Sciatic nerve (tissue), 2 donors: Measurements from ENCODE around the gene MPPE1. TPM values are rescaled to one million over a fixed set of nuclear protein-coding genes. Genes with fewer than 3 reads are reported as not detected.

Source experiments
- ATAC-seq: fragments of 200-7000 bp; cut with Tn5 transposase; one replicate; pipeline ENCODE4 v1.9.1; 2020; ENCODE audit warnings: mild to moderate bottlenecking, moderate library complexity
- DNase-seq: peaks from one replicate; pipeline ENCODE4 v3.0.0-alpha.2; 2020; ENCODE audit warnings: low spot score
- intact Hi-C: fragments of 100-400 bp; cut with DNase I; formaldehyde crosslinking; loops from one replicate; pipeline ENCODE4 v1.14.2; 2022
- total RNA-seq: library from RNA; stranded (reverse); fragmentation: NEBNext Ultra II Directional; extraction: Animal tissue kit (Norgen Biotek cat#: 25700); gene quantifications from one replicate; pipeline ENCODE4 v1.2.1, GENCODE V29; 2021
- donor health status: DM: no; HTN: no; CAD: no.
- donor health status: DM: no; HTN: no; CAD: no.

The MPPE1 gene
- total RNA-seq, 1 donor from 2014 or later, result 41.6 TPM

DNA sequence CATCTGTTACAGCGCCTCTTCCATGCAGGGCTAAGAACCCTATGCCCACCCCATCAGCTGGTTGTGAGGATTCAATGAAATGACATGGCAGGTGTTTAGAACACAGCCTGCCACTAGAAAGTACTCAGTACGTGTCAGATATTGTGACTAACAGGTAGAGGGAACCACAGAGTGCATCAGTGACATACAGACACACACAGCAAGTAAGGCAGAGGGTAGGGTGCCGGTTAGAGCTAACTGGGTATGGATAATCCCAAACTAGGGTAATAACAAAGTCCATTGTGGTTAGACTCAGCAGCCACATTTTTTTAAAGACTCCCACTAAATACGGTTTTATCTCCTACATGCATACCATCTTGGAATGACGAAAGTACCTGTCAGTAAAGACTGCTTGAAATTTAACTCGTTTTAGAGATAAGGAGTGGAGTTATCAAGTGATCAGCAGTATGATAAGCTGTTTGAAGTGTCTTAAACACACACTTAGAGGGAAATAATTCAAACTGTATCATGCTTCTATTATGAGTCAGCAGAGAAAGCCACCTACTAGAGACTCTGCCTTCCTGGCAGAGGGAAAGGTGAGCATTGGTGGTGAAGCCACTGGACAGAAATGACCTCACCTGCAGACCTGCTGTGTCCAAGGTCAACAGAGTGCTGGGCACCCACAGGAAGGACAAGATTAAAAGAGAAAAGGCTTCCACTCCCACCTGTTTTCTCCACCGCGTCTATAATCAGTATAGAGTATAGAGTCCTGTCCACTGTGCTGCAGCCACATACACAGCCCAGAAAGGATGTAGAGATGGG, 20.6 kb downstream of the MPPE1 start:
- no peak for ATAC-seq
- intact Hi-C loops, result no loop called here
- no peak for DNase-seq

DNA sequence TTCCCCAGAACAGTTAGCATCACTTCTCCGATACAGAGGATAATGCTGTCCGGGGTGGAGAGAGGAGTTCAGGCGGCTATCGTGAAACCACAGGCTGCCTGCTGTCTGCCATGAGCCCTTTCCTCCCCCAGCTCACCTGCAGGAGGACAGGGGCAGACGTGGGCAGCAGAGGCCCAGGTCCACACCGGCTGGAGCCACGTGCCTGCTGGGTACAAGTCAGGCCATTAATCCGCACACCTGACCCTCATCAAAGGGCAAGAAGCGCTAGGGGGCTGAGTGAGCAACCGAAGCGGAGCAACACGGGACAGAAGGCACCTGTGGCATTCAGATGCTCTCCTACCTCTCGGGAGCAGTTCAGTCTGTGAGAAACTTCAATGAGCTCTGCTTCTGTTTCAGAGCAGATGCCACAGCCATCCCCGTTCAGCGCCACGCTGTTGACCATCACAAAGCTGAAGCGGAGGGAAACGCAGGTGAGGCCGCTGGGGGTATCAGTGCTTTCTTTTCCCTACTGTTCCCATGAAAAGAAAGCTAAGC, 21.5 kb downstream of the MPPE1 start:
- intact Hi-C loops, result no loop called here
- ATAC-seq (no peak), DNase-seq (no peak)

DNA sequence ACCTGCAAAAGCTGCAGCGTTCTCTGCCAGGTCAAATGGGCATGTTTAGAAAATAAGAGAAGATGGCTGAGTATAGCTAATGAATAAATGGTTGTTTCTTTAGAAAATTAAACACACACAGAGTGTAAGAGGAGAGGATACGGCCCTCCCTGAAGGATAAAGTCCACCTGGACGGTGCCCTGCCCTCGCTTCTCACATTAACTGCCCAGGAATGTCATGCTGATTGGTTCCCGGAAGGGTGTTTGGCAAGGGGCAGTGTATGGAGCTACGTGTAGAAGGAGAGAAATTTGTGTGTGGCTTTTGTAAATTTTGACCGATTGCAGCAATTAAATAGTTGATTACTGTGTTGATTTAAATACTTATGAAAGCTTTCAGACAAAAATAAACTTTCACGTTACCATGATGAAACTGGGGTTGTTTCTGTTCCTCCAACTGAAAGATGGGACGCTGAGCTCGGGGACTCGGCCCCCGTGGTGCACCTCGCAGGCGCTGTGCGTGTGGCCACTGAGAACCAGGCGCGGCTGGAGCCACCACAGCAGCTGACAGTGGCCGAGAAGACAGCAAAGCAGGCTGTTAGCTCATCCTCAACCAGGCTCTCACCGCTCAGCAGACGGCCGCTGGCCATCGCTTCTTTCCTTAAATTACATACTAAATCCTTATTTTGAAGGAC, 22.7 kb downstream of the MPPE1 start:
- DNase-seq (no peak), ATAC-seq (peak; percentile 53)
- intact Hi-C loops, result no loop called here

DNA sequence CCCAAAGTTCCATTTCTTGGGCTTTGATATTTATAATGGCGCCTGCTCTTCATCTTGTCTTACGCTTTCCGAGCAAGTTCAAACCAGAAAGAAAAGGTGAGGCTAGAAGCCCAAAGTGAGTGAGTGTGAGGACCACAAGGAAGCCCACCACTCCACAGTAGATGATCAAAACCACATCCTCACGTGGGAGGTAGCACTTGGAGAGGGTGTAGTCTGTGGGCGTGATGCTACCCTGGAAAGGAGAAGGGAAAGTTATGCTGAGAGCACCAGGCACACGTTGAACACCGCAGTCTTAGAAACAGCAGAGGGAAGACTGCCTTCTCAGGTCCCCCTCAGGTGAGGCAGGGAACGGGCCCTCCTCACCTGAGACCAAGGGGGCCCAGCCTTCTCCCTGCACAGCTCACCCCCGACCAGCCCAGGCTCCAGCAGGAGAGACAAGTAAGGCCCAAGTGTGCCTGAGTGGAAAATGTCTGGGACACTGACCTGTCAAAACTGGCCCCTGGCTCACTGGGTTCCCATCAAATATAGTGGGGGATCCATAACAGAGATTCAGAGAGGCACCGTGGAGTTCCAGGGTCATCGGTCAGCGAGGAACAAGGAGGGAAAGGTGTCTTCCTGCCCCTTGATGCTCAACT, 23.6 kb downstream of the MPPE1 start:
- no peak for DNase-seq
- intact Hi-C loops, result no loop called here
- no peak for ATAC-seq

DNA sequence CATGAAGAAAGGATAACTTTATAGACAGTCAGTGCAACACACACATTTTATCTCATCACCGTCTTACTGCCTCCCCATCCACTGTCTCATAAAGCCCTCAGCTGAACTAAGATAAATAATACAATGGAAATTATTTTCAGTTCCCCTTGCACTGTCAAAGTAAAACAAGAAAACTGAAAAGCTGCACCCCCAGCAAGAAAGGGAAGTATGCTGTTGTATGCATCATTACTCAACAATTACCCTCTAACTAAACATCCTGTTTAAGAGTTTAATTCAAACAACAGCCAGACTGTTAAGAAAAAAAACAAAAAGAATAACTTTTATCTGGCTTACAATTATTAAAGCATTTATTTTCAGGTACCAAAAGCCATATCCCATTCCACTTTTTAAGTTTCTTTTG, 25.0 kb downstream of the MPPE1 start:
- intact Hi-C loops, result no loop called here
- DNase-seq (no peak), ATAC-seq (peak; percentile 57)

DNA sequence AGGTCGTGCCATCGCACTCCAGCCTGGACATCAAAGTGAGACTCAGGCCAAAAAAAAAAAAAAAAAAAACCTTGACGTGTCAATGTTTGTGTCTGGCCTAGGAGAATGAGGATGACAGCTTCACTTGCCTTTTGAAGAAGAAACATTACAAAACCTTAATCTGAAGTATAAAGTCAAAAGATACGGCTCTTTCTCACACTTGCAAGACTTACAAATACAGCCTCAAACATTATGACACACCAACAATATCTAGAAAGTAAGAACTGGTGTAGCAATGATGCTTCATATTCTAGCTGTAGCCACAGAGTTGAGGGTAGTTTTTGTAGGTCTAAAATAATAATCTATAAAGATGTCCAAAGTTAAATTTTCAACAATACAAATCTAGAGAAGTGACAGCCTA, 25.5 kb downstream of the MPPE1 start:
- no peak for DNase-seq
- no peak for ATAC-seq
- intact Hi-C loops, result no loop called here

DNA sequence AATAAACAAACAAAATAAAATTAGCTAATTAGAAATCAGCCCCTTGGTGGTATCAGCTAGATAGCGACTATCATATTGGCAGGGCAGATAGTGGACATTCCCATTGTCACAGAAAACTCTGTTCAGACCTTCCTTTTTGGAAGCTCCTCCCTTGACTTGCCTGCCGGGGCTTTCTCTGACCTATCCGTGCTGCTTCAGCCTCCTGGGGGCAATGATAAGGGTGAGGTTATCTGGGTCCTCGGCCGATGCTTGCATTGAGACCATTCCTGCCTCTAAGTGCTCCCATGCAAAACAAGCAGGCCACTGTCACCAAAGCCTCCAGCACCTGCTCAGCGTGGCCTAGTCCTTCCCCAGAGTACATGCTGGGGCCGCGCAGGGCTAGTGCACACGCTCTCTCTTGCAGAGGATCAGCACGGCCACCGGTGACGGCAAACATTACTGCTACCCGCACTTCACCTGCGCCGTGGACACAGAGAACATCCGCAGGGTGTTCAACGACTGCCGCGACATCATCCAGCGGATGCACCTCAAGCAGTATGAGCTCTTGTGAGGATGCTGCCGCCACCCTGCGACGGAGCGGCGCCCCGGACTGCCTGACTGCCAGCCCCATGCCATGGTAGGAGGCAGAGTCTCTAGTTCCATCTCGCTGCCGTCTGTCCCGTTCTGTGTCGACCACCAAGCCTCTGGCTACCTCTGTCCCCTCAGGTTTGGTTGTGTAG, 27.4 kb downstream of the MPPE1 start:
- DNase-seq (no peak), ATAC-seq (no peak)
- intact Hi-C loops, result no loop called here

DNA sequence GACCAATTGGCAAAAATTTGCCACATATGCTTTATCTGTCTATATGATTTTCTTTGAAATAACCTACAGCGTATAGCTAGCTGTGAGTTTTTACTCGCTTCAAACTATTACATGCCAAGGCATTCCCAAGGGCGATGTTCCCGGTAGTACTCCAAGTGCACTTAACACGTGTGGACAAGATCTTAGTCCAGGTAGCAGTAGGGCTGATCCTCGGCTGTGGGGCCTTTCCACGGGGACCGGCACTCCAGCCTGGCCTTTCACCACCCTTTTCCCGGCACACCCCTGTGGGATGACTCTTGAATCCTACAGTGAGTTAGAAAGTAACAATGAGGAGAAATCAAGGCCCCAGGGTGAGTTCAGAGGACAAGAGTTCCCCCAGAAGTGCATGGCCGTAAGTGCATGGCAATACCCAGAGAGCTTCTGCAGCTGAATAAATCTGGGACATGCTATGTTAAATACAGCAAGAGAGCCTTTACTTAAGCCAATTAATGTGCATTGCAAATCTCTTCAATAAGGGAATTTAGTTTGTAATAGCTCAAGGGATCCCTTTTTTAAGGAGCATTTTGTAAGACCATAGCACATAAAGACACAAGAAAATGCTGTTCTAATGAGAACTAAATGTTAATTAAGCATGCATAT, 30.5 kb downstream of the MPPE1 start:
- intact Hi-C loops, result no loop called here
- no peak for DNase-seq
- no peak for ATAC-seq

DNA sequence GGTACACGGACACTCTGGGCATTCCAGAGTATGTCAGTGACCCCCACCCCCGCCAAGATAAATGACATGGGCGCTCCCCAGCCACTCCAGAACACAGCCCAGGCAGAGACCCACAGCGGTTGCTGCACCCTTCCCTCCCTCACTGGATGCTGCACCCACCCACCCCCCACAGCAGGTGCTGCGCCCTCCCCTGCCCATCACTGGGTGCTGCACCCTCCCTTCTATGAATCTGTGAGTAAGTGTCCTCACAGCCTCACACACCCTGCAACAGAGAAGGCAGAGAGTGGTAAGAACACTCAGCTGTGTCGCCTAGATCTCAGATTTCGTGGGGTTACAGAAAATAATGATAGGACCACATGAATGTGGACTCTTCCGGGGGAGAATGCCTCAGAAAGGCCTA, 33.4 kb downstream of the MPPE1 start:
- ATAC-seq (no peak), DNase-seq (no peak)
- intact Hi-C loops, result no loop called here

DNA sequence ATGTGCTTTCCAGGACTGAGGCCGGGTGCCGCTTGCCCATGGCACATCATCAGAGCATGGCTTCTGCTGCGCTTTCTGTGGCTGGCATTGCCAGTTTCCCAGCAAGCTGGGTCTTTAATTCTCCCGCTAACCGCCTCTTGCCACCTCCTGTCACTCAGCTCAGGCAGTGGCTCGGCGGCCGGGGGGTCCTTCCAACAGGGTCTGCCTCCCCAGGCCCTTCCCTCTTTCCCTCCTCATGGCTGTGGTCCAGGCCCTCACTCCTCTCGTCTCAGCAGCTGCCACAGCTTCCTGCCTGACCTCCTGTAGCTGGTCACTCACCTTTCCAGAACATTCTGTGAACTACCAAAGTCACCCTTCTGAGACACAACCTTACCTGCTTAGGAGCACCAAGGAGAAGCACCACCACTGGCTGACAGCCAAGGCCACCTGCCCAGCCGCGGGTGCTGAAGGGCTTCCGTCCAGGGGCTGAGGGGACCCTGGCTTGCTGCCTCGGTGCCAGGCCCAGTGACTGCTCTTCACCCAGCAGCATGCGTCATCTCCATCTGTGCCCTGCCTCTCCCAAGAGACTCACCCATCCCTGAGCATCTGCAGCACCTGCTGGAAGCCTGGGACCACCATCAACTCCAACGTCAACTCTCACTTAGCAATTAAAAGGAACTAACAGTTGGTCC, 34.3 kb downstream of the MPPE1 start:
- DNase-seq, result no peak
- no peak for ATAC-seq
- intact Hi-C loops, result no loop called here

DNA sequence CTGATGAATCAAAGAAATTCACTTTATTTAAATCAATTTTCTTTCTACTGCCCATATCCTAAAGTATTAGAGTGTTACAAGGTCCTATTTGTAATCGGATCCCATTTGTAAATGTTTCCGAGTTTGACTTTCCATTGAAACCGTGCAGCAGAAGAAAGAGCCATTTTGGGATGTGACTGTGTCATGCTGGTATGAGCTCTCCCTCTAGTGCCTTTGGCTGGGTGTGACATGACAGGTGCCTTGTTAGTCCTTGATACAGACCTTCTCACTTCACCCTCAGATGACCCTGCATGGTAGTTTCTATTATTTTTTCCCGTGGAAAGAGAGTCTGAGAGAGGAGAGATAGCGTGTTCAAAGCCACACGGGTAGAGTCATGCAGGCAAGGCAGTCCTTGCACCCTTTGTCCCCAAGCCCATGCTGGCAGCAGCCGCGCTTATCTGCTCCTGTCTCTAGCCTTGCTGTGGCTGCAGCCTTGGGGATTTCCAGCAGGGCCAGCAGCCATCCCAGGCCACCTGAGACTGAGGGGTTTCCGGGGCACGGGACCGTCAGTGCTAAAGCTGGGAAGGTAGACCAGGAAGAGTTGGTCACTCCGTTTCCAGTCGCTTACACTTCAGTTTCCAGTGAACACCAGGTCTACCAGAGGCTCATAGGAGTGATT, 35.5 kb downstream of the MPPE1 start:
- ATAC-seq, result no peak
- no peak for DNase-seq
- intact Hi-C loops, result no loop called here

DNA sequence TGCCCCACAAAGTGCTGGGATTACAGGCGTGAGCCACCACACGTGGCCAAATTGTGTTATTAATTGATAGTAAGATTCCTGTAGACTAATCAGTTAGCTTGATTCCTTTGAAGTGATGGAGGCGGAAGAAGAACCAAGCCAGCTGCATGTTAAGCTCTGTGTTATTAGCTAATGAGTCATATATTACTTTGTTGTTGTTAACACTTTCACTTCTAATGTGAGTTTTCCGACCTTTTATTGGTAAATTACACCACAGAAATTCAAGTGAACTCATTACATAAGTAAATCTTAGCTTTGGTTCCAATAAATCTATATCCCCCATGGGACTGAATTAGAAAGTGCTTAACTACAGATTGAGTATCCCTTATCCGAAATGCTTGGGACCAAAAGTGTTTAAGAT, 36.6 kb downstream of the MPPE1 start:
- DNase-seq (no peak), ATAC-seq (no peak)
- intact Hi-C loops, result no loop called here

DNA sequence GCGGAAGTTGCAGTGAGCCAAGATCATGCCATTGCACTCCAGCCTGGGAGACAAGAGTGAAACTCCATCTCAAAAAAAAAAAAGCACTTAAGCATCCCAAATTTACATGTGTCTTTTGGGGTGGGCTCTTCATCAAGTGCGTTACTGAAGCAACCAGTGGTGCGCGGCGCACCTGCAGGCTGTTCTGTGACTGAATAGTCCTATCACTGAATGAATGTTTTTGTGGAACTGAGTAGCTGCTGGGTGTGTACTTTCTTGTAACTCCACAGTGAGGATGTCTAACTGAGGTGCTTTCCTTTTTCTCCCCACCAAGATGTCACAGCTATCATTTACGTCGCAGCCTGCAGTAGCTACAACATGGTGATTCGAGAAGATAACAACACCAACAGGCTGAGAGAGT, 39.9 kb downstream of the MPPE1 start:
- intact Hi-C loops, result no loop called here
- DNase-seq (no peak), ATAC-seq (no peak)

DNA sequence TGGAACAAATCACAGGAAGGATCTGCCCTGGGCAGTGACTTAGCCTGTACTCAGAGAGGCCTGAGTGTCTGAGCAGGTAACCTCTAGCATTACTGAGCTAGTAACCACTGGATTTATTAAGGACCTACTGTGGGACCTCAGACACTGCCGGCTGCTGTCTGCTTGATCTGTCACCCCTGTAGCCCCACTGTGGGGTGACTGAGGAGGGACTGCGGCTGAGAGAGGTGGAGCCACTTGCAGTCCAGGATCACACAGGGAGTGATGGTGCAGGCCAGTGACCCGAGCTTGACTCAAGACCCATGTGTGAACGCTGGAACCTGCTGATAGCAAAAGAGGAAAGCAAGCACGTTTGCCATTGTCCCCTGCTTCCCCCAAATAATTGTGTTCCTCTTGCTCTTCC, 41.4 kb downstream of the MPPE1 start:
- DNase-seq (no peak), ATAC-seq (no peak)
- intact Hi-C loops, result no loop called here

DNA sequence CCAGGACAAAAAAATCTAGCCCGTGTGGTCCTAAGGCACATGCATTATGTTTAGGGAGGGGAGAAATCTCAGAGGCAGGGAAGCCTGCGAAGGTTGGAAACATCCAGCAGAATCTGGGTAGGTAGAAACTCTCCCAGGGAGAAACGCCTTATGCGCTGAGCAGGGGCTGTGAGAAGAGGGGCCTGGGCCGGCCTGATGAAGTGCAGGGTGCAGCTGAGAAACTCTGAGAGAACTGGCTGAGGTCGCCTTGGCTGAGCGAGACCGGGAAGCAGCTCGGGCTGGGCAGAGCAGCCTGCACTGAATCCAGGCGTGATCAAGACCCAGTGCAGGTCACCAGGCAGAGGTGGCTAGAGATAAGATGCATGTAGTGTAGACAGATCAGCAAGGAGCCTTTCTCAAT, 41.8 kb downstream of the MPPE1 start:
- intact Hi-C loops, result no loop called here
- DNase-seq (no peak), ATAC-seq (no peak)

DNA sequence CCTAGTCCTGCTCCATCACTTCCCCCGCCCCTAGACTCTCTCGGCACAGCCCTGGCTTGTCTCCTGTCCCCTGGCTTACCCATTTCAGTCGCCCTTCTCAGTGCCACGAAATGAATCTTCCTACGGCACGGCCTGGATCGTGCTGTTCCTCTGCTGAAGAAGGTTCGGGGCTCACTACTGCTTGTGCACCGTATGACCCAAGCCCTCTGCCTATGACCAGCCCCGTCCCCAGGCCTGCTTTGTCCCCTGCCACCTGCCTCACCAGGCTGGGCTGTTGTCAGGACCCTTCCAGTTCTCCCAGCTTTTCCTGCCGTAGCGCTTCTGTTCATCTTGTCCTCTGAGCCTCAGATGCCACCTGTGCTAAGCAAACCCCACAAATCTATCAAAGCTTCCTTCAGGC, 43.0 kb downstream of the MPPE1 start:
- ATAC-seq (no peak), DNase-seq (no peak)
- intact Hi-C loops, result no loop called here

DNA sequence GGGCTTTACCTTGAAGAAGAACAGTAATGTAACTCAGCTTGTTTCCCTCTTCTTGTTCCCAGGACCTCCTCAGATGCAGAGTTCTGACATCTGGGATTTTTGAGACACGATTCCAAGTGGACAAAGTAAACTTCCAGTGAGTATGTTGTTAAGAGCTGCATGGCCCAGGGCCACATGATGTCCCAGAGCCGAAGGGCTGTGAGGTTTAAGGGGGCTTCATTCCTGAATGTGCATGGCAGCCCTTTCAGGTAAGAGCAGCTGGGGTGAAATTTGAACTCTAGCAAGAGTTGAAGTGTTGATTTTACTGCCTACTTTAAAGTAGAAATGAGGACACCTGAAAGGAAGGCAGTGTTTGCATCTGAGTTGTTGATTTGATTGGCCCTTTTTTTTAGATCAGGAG, 43.6 kb downstream of the MPPE1 start:
- DNase-seq (no peak), ATAC-seq (no peak)
- intact Hi-C loops, result no loop called here

DNA sequence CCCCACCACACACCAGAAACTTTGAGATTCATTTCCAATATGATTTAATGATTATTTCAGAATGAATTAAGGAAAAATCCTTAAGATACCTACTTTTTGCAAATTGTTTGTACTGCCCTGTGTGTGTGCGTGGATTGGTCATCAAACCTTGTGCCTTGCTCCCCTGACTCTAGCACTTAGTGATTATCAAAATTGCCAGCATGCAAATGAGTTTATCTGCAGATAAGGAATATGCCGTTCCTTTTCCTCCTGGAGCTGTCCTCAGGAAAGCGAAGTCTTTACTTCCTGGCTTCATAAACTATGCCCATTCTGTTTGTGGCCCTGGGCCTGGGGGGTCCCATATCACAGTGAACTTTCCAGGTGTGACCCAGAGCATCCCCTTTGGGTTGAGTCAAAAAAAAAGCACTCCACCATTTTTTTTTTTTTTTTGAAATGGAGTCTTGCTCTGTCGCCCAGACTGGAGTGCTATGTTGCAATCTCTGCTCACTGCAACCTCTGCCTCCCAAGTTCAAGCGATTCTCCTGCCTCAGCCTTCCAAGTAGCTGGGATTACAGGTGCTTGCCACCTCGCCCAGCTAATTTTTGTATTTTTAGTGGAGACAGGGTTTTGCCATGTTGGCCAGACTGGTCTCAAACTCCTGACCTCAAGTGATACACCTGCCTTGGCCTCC, 45.5 kb downstream of the MPPE1 start:
- ATAC-seq (no peak), DNase-seq (no peak)
- intact Hi-C loops, result no loop called here
